Measurements from ENCODE around the gene PLEKHG3. TPM values are rescaled to one million over a fixed set of nuclear protein-coding genes. Genes with fewer than 3 reads are reported as not detected.
"Not testable (repeated sequence)": the region's sequence is repeated elsewhere in the genome, so short reads cannot be mapped to it uniquely, and the experiment has no call there.

PLEKHG3 gene
- polyA plus RNA-seq, 1 donor (not counting 4 experiments of a cell fraction or from before 2014, with no cell fraction given): 71.0 TPM

- Histone ChIP-seq H3K4me3 (ENCODE audit: control insufficient read depth in 2 of 3, extremely low read depth in 1 of 3, insufficient read depth in 2 of 3, low read depth in 1 of 3, low read length in 3 of 3) (no peak overlapping the region), H3K4me2 (ENCODE audit: control insufficient read depth, extremely low read depth, insufficient read depth, low read depth, low read length) (no peak overlapping the region), H3K36me3 (ENCODE audit: control insufficient read depth in 2 of 2, extremely low read depth in 1 of 2, insufficient read depth in 2 of 2, low read length in 2 of 2) (no peaks in the 10 kb centered on the region), H3K27ac (ENCODE audit: control insufficient read depth, insufficient read depth, low read length) (no peak overlapping the region), H3K79me2 (ENCODE audit: control insufficient read depth, insufficient read depth, low read length) (no peaks in the 10 kb centered on the region), H3K9me3 (ENCODE audit: control insufficient read depth, low read depth, low read length) (no peaks in the 10 kb centered on the region), H3K4me1 (ENCODE audit: control insufficient read depth, extremely low read depth, insufficient read depth, low read length) (peaks cover 23% of the 10 kb centered on the region), H3K27me3 (ENCODE audit: control insufficient read depth, extremely low read depth, insufficient read depth, low read length) (no peaks in the 10 kb centered on the region), H3K9me1 (ENCODE audit: control insufficient read depth, extremely low read depth, insufficient read depth, low read length) (no peaks in the 10 kb centered on the region), H4K20me1 (ENCODE audit: control insufficient read depth, extremely low read depth, insufficient read depth, low read length) (no peaks in the 10 kb centered on the region), H3K9ac (ENCODE audit: control insufficient read depth, extremely low read depth, insufficient read depth, low read length) (no peak overlapping the region), H2AFZ (ENCODE audit: control insufficient read depth, low read length) (no peak overlapping the region)
- FAIRE-seq (no peak), DNase-seq (ENCODE audit: low read depth, low spot score) (no peak)
- TF ChIP-seq CTCF (optimal IDR thresholded peaks at IDR 0.05 in 1 of 3, IDR thresholded peaks at IDR 0.05 in 1 of 3, conservative IDR thresholded peaks at IDR 0.05 in 1 of 3; ENCODE audit: extremely low read depth in 1 of 3, insufficient read depth in 2 of 3, low read length in 3 of 3) (no peak), EZH2 (IDR thresholded peaks at IDR 0.05; ENCODE audit: low read length) (no peak)
- dilution Hi-C loops (cut with MboI; ENCODE audit: extremely low pct_ligation_motif_present, low sequenced_read_pairs): no loop called here
These were observed 14.9 kb upstream of the PLEKHG3 start for GRCh38 chr14:64689289-64689688.

GRCh38 chr14:64690607-64691006, 13.6 kb upstream of the PLEKHG3 start:
- H3K36me3 ChIP-seq (ENCODE audit: control insufficient read depth in 2 of 2, extremely low read depth in 1 of 2, insufficient read depth in 2 of 2, low read length in 2 of 2); H3K9me1 ChIP-seq (ENCODE audit: control insufficient read depth, extremely low read depth, insufficient read depth, low read length); H3K9ac ChIP-seq (ENCODE audit: control insufficient read depth, extremely low read depth, insufficient read depth, low read length); dilution Hi-C loops (cut with MboI; ENCODE audit: extremely low pct_ligation_motif_present, low sequenced_read_pairs); H3K27ac ChIP-seq (ENCODE audit: control insufficient read depth, insufficient read depth, low read length); H3K79me2 ChIP-seq (ENCODE audit: control insufficient read depth, insufficient read depth, low read length); H2AFZ ChIP-seq (ENCODE audit: control insufficient read depth, low read length); H3K4me3 ChIP-seq (ENCODE audit: control insufficient read depth in 2 of 3, extremely low read depth in 1 of 3, insufficient read depth in 2 of 3, low read depth in 1 of 3, low read length in 3 of 3); H3K27me3 ChIP-seq (ENCODE audit: control insufficient read depth, extremely low read depth, insufficient read depth, low read length); FAIRE-seq; H4K20me1 ChIP-seq (ENCODE audit: control insufficient read depth, extremely low read depth, insufficient read depth, low read length); DNase-seq (ENCODE audit: low read depth, low spot score); H3K4me2 ChIP-seq (ENCODE audit: control insufficient read depth, extremely low read depth, insufficient read depth, low read depth, low read length); H3K9me3 ChIP-seq (ENCODE audit: control insufficient read depth, low read depth, low read length): not testable (repeated sequence)
- H3K4me1 ChIP-seq (ENCODE audit: control insufficient read depth, extremely low read depth, insufficient read depth, low read length): peaks cover 23% of the 10 kb centered on the region

- FAIRE-seq: no peak
- no peak for DNase-seq (ENCODE audit: low read depth, low spot score)
- H3K9me1 ChIP-seq (ENCODE audit: control insufficient read depth, extremely low read depth, insufficient read depth, low read length): no peaks in the 10 kb centered on the region
- H3K27ac ChIP-seq (ENCODE audit: control insufficient read depth, insufficient read depth, low read length): no peak overlapping the region
- H3K4me2 ChIP-seq (ENCODE audit: control insufficient read depth, extremely low read depth, insufficient read depth, low read depth, low read length): no peak overlapping the region
- no peaks in the 10 kb centered on the region for H3K36me3 ChIP-seq (ENCODE audit: control insufficient read depth in 2 of 2, extremely low read depth in 1 of 2, insufficient read depth in 2 of 2, low read length in 2 of 2)
- no peak overlapping the region for H3K9ac ChIP-seq (ENCODE audit: control insufficient read depth, extremely low read depth, insufficient read depth, low read length)
- H3K9me3 ChIP-seq (ENCODE audit: control insufficient read depth, low read depth, low read length): no peaks in the 10 kb centered on the region
- no peaks in the 10 kb centered on the region for H3K79me2 ChIP-seq (ENCODE audit: control insufficient read depth, insufficient read depth, low read length)
- H2AFZ ChIP-seq (ENCODE audit: control insufficient read depth, low read length): no peak overlapping the region
- H4K20me1 ChIP-seq (ENCODE audit: control insufficient read depth, extremely low read depth, insufficient read depth, low read length): no peaks in the 10 kb centered on the region
- no peaks in the 10 kb centered on the region for H3K27me3 ChIP-seq (ENCODE audit: control insufficient read depth, extremely low read depth, insufficient read depth, low read length)
- TF ChIP-seq EZH2 (IDR thresholded peaks at IDR 0.05; ENCODE audit: low read length) (no peak), CTCF (optimal IDR thresholded peaks at IDR 0.05 in 1 of 3, IDR thresholded peaks at IDR 0.05 in 1 of 3, conservative IDR thresholded peaks at IDR 0.05 in 1 of 3; ENCODE audit: extremely low read depth in 1 of 3, insufficient read depth in 2 of 3, low read length in 3 of 3) (no peak)
- H3K4me1 ChIP-seq (ENCODE audit: control insufficient read depth, extremely low read depth, insufficient read depth, low read length): peaks cover 23% of the 10 kb centered on the region
- H3K4me3 ChIP-seq (ENCODE audit: control insufficient read depth in 2 of 3, extremely low read depth in 1 of 3, insufficient read depth in 2 of 3, low read depth in 1 of 3, low read length in 3 of 3): no peak overlapping the region
- dilution Hi-C loops (cut with MboI; ENCODE audit: extremely low pct_ligation_motif_present, low sequenced_read_pairs): no loop called here
These were observed 12.8 kb upstream of the PLEKHG3 start for GRCh38 chr14:64691376-64691775.

Measured in keratinocyte (primary cell).